Upper lobe of right lung (tissue), 1 donor: ENCODE measurements around the gene PRR16. TPM values are rescaled to one million over a fixed set of nuclear protein-coding genes. Genes with fewer than 3 reads are reported as not detected.

Source experiments
- ATAC-seq: fragments of 200-7000 bp; cut with Tn5 transposase; one replicate; pipeline ENCODE4 v1.9.1; 2020; ENCODE audit warnings: mild to moderate bottlenecking, moderate library complexity
- DNase-seq: peaks from one replicate; pipeline ENCODE4 v3.0.0-alpha.2; 2020
- H3K27ac ChIP-seq: fragments of 200-600 bp; one replicate; pipeline ENCODE4 v1.8.0; 2022
- H3K27me3 ChIP-seq: fragments of 200-600 bp; one replicate; pipeline ENCODE4 v1.8.0; 2022; ENCODE audit warnings: mild to moderate bottlenecking
- H3K36me3 ChIP-seq: fragments of 200-600 bp; one replicate; pipeline ENCODE4 v1.8.0; 2022
- H3K4me1 ChIP-seq: fragments of 200-600 bp; one replicate; pipeline ENCODE4 v1.8.0; 2022
- H3K4me3 ChIP-seq: fragments of 200-600 bp; one replicate; pipeline ENCODE4 v1.8.0; 2022; ENCODE audit warnings: mild to moderate bottlenecking
- H3K9me3 ChIP-seq: fragments of 200-600 bp; one replicate; pipeline ENCODE4 v1.8.0; 2022
- CTCF ChIP-seq: fragments of 200-600 bp; IDR thresholded peaks from one replicate; pipeline ENCODE4 v1.8.0; 2022; ENCODE audit warnings: antibody characterized with exemption
- intact Hi-C: fragments of 100-400 bp; cut with DNase I; formaldehyde crosslinking; loops from one replicate; pipeline ENCODE4 v1.11.0; 2022
- total RNA-seq: library from RNA; stranded (reverse); fragmentation: NEBNext Ultra II Directional; extraction: Animal tissue kit (Norgen Biotek cat#: 25700); gene quantifications from one replicate; pipeline ENCODE4 v1.2.1, GENCODE V29; 2021
- donor health status: DM: no; HTN: yes; CAD: no; lungs with severe emphysema.

Gene PRR16
- total RNA-seq, 1 donor from 2014 or later = 3.1 TPM

DNA sequence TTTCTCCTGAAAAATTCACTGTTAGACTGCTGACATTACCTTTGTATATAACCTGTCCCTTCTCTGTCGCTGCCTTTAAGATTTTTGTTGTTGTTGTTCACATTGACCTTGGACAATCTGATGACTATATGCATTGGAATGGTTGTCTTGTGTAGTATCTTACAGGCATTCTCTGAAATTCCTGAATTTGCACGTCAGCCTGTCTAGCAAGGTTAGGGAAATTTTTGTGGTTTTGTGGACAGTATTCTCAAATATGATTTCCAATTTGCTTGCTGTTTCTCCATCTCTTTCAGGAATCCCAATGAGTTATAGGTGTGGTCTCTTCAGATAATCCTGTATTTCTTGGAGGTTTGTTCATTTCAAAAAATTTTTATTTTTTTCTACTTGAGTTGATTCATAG is 140.8 kb downstream of the PRR16 start:
- Histone ChIP-seq H3K9me3 (no peaks in the 10 kb centered on the region), H3K36me3 (no peaks in the 10 kb centered on the region), H3K27me3 (no peaks in the 10 kb centered on the region), H3K4me1 (no peaks in the 10 kb centered on the region), H3K27ac (no peak overlapping the region), H3K4me3 (no peak overlapping the region)
- TF ChIP-seq CTCF = no peak
- no peak for ATAC-seq
- no peak for DNase-seq
- intact Hi-C loops = no loop called here

DNA sequence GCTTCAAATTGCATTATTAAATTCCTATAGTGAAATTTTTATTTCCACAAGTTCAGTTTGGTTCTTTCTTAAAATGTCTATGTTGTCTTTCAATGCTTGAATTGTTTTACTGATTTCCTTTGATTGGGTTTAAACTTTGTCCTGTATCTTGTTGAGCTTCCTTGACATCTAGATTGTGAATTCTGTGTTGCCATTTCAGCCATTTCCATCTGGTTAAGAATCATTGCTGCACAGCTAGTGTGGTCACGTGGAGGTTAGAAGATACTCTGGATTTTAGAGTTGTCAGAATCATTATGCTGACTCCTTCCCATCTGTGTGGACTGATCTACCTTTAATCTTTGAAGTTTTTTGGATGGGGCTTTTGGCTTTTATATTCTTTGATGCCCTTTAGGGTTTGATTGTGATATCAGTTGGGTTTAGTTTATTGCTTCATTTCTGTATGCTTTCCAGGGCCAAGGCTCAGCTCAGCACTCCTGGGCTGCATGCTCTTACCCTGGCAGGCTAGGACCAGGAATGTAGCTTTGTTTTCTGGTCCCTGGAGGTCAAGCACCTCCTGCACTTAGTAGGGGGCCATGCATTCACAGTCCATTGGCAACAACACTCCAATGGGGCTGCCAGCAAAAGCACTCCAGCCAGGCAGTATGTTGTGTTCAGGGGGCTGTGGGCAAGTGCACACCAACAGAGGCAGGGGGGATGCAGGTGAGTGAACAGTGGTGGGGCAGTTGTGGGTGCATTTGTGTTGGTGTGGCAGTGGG is 141.4 kb downstream of the PRR16 start:
- no peaks in the 10 kb centered on the region for H3K9me3 ChIP-seq
- no peak overlapping the region for H3K27ac ChIP-seq
- TF ChIP-seq CTCF = no peak
- DNase-seq (no peak), ATAC-seq (no peak)
- H3K36me3 ChIP-seq = no peaks in the 10 kb centered on the region
- no peaks in the 10 kb centered on the region for H3K27me3 ChIP-seq
- H3K4me1 ChIP-seq = no peaks in the 10 kb centered on the region
- intact Hi-C loops = no loop called here
- no peak overlapping the region for H3K4me3 ChIP-seq

GRCh38 chr5:120609570-120609969 is 145.5 kb downstream of the PRR16 start:
- no peak for TF ChIP-seq CTCF
- no peaks in the 10 kb centered on the region for H3K27me3 ChIP-seq
- H3K27ac ChIP-seq = no peak overlapping the region
- no peaks in the 10 kb centered on the region for H3K36me3 ChIP-seq
- H3K4me3 ChIP-seq = no peak overlapping the region
- H3K4me1 ChIP-seq = no peaks in the 10 kb centered on the region
- no peak for ATAC-seq
- intact Hi-C loops = no loop called here
- DNase-seq = no peak
- no peaks in the 10 kb centered on the region for H3K9me3 ChIP-seq

DNA sequence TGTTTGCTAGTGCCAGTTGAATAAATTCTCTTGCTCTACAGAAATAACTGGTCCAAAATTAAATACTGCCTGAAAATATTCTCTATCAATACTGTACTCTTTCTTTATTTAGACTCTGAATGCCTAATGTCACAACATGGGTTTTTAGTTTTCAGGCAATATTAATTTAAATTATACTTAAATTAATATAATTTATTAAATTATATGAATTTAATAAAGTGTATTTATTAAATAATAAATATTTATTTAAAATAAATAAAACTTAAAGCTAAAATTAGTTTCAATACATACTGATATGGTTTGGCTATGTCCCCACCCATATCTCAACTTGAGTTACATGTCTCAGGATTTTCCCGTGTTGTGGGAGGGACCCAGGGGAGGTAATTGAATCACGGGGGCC is 146.0 kb downstream of the PRR16 start:
- ATAC-seq (no peak), DNase-seq (no peak)
- Histone ChIP-seq H3K27me3 (no peaks in the 10 kb centered on the region), H3K27ac (no peak overlapping the region), H3K9me3 (no peaks in the 10 kb centered on the region), H3K36me3 (no peaks in the 10 kb centered on the region), H3K4me1 (no peaks in the 10 kb centered on the region), H3K4me3 (no peak overlapping the region)
- intact Hi-C loops = no loop called here
- no peak for TF ChIP-seq CTCF

DNA sequence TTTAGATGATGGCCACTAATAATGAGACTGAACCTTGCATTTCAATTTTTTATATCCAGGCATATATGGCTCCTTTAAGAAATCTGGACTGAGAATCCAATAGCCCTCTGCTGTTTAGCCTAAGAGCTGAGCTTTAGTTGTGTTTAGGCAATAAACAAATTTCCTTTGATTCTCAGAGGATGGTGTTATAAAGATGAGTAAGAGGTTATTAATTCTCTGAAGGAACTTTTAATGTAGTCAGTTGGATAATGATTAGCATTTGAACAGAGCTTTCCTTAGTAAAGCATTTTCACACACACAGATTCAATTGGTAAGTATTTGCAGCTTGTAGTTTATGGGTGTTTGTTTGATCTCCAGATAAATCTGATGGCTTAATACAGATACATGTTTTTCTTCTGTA is 149.6 kb downstream of the PRR16 start:
- no peak for TF ChIP-seq CTCF
- ATAC-seq (no peak), DNase-seq (no peak)
- H3K9me3 ChIP-seq = no peaks in the 10 kb centered on the region
- H3K4me1 ChIP-seq = no peaks in the 10 kb centered on the region
- intact Hi-C loops = no loop called here
- no peak overlapping the region for H3K4me3 ChIP-seq
- no peak overlapping the region for H3K27ac ChIP-seq
- H3K36me3 ChIP-seq = no peaks in the 10 kb centered on the region
- no peaks in the 10 kb centered on the region for H3K27me3 ChIP-seq
